SK-N-SH treated with all-trans-retinoic acid at 6 μM for 48 hours (cell line): ENCODE results near the gene TARS2.

Source experiments
- ATAC-seq: fragments of 200-7000 bp; cut with Tn5 transposase; 3 replicates; pipeline ENCODE4 v1.9.1; 2020; ENCODE audit warnings: mild to moderate bottlenecking, moderate library complexity
- ARNTL ChIP-seq: fragments of 450-650 bp; formaldehyde crosslinking; IDR thresholded peaks from 2 replicates; pipeline ENCODE4 v1.5.0; 2020; ENCODE audit warnings: low read depth, mild to moderate bottlenecking, moderate library complexity, borderline replicate concordance
- BACH2 ChIP-seq: fragments of 250-450 bp; sonication (Bioruptor Pico); IDR thresholded peaks from 2 replicates; pipeline ENCODE4 v1.9.0; 2021; ENCODE audit warnings: mild to moderate bottlenecking, borderline replicate concordance
- CSDC2 ChIP-seq: fragments of 250-450 bp; sonication (Bioruptor Pico); IDR thresholded peaks from 2 replicates; pipeline ENCODE4 v1.5.0; 2020; ENCODE audit warnings: mild to moderate bottlenecking, moderate library complexity
- ESRRG ChIP-seq: fragments of 250-450 bp; sonication (Bioruptor Pico); IDR thresholded peaks from 2 replicates; pipeline ENCODE4 v1.6.1; 2021; ENCODE audit warnings: mild to moderate bottlenecking
- GLIS3 ChIP-seq: fragments of 250-450 bp; sonication (Bioruptor Pico); IDR thresholded peaks from 2 replicates; pipeline ENCODE4 v1.5.0; 2020; ENCODE audit warnings: mild to moderate bottlenecking, moderate library complexity
- PPARA ChIP-seq: fragments of 250-450 bp; sonication (Bioruptor Pico); IDR thresholded peaks from 2 replicates; pipeline ENCODE4 v1.5.0; 2020; ENCODE audit warnings: mild to moderate bottlenecking, borderline replicate concordance
- RARB ChIP-seq: fragments of 250-450 bp; sonication (Bioruptor Pico); IDR thresholded peaks from 2 replicates; pipeline ENCODE4 v1.8.0; 2021; ENCODE audit warnings: mild to moderate bottlenecking, moderate library complexity
- SNAI2 ChIP-seq: fragments of 250-450 bp; sonication (Bioruptor Pico); IDR thresholded peaks from 2 replicates; pipeline ENCODE4 v1.5.0; 2020; ENCODE audit warnings: mild to moderate bottlenecking, moderate library complexity
- TCF4 ChIP-seq: fragments of 250-450 bp; sonication (Bioruptor Pico); IDR thresholded peaks from 2 replicates; pipeline ENCODE4 v1.8.0; 2021; ENCODE audit warnings: mild to moderate bottlenecking, moderate library complexity, borderline replicate concordance
- TOX ChIP-seq: fragments of 250-450 bp; sonication (Bioruptor Pico); IDR thresholded peaks from 2 replicates; pipeline ENCODE4 v1.8.0; 2021; ENCODE audit warnings: mild to moderate bottlenecking, moderate library complexity, borderline replicate concordance
- ZC3H10 ChIP-seq: fragments of 250-450 bp; sonication (Bioruptor Pico); IDR thresholded peaks from 2 replicates; pipeline ENCODE4 v1.5.1; 2021; ENCODE audit warnings: mild to moderate bottlenecking, moderate library complexity
- ZFP3 ChIP-seq: fragments of 250-450 bp; sonication (Bioruptor Pico); IDR thresholded peaks from 2 replicates; pipeline ENCODE4 v1.5.0; 2020; ENCODE audit warnings: mild to moderate bottlenecking, moderate library complexity
- ZFP30 ChIP-seq: fragments of 450-650 bp; formaldehyde crosslinking; IDR thresholded peaks from 2 replicates; pipeline ENCODE4 v1.5.0; 2022; ENCODE audit warnings: mild to moderate bottlenecking, moderate library complexity
- ZNF70 ChIP-seq: fragments of 450-650 bp; formaldehyde crosslinking; IDR thresholded peaks from 2 replicates; pipeline ENCODE4 v1.5.0; 2020; ENCODE audit warnings: mild to moderate bottlenecking, moderate library complexity
- ZNF8 ChIP-seq: fragments of 450-650 bp; formaldehyde crosslinking; IDR thresholded peaks from 2 replicates; pipeline ENCODE4 v1.5.0; 2020; ENCODE audit warnings: mild to moderate bottlenecking, moderate library complexity
- TF ChIP-seq, protein P1 (sequence below): fragments of 250-450 bp; sonication (Bioruptor Pico); IDR thresholded peaks from 2 replicates; pipeline ENCODE4 v1.5.1; 2021; ENCODE audit warnings: mild to moderate bottlenecking, moderate library complexity
- TF ChIP-seq, protein P2 (sequence below): fragments of 250-450 bp; sonication (Bioruptor Pico); IDR thresholded peaks from 2 replicates; pipeline ENCODE4 v1.5.0; 2020; ENCODE audit warnings: mild to moderate bottlenecking, moderate library complexity
- TF ChIP-seq, protein P3 (sequence below): fragments of 250-450 bp; sonication (Bioruptor Pico); IDR thresholded peaks from 2 replicates; pipeline ENCODE4 v1.8.0; 2020; ENCODE audit warnings: mild to moderate bottlenecking, moderate library complexity, borderline replicate concordance
- TF ChIP-seq, protein P4 (sequence below): fragments of 250-450 bp; sonication (Bioruptor Pico); IDR thresholded peaks from 2 replicates; pipeline ENCODE4 v1.8.0; 2021; ENCODE audit warnings: low read depth, mild to moderate bottlenecking, moderate library complexity, borderline replicate concordance
- TF ChIP-seq, protein P5 (sequence below): fragments of 250-450 bp; sonication (Bioruptor Pico); IDR thresholded peaks from 2 replicates; pipeline ENCODE4 v1.5.1; 2020; ENCODE audit warnings: low read depth, mild to moderate bottlenecking, moderate library complexity

TARS2 gene

DNA sequence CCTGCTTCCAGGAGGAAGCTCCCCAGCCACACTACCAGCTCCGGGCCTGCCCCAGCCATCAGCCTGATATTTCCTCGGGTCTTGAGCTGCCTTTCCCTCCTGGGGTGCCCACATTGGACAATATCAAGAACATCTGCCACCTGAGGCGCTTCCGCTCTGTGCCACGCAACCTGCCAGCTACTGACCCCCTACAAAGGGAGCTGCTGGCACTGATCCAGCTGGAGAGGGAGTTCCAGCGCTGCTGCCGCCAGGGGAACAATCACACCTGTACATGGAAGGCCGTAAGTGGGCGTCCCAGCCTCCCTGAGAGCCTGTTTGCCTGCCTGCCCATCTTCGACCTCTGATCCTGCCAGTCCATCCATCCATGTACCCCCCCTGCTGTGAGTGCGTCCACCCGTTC is 24.3 kb downstream of the TARS2 start:
- no peak for ATAC-seq

DNA sequence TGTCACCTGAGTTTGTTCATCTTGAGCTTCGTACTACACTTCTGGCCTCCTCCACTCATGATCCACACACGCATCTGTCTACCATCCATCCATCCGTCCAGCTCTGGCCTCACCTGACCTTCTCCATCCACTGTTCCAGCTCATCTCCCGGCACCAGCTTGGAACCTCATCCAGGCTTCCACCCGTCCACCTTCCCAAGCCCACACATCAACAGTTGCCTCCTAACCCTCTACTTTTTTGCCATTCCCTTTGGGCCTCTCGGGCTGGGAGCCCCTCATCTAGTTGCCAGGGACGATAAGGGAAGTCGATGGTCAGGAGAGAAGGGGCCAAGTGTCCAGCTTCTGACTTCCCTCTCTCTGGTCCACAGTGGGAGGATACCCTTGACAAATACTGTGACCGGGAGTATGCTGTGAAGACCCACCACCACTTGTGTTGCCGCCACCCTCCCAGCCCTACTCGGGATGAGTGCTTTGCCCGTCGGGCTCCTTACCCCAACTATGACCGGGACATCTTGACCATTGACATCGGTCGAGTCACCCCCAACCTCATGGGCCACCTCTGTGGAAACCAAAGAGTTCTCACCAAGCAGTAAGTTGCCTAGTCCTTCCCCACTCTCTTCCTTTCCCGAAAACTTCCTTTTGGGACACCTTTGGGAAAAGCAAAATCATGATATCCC is 24.9 kb downstream of the TARS2 start:
- ATAC-seq, result no peak
- TF ChIP-seq ZNF8 (CRISPR knock-in tag) (no peak), ZFP30 (CRISPR knock-in tag) (no peak), ZC3H10 (CRISPR knock-in tag) (no peak), ZFP3 (CRISPR knock-in tag) (no peak), CSDC2 (CRISPR knock-in tag) (no peak), GLIS3 (CRISPR knock-in tag) (no peak), RARB (no peak), TCF4 (no peak), ESRRG (CRISPR knock-in tag) (no peak), PPARA (no peak)
- TF ChIP-seq, protein P1, sequence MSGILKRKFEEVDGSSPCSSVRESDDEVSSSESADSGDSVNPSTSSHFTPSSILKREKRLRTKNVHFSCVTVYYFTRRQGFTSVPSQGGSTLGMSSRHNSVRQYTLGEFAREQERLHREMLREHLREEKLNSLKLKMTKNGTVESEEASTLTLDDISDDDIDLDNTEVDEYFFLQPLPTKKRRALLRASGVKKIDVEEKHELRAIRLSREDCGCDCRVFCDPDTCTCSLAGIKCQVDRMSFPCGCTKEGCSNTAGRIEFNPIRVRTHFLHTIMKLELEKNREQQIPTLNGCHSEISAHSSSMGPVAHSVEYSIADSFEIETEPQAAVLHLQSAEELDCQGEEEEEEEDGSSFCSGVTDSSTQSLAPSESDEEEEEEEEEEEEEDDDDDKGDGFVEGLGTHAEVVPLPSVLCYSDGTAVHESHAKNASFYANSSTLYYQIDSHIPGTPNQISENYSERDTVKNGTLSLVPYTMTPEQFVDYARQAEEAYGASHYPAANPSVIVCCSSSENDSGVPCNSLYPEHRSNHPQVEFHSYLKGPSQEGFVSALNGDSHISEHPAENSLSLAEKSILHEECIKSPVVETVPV, result no peak
- TF ChIP-seq, protein P2, sequence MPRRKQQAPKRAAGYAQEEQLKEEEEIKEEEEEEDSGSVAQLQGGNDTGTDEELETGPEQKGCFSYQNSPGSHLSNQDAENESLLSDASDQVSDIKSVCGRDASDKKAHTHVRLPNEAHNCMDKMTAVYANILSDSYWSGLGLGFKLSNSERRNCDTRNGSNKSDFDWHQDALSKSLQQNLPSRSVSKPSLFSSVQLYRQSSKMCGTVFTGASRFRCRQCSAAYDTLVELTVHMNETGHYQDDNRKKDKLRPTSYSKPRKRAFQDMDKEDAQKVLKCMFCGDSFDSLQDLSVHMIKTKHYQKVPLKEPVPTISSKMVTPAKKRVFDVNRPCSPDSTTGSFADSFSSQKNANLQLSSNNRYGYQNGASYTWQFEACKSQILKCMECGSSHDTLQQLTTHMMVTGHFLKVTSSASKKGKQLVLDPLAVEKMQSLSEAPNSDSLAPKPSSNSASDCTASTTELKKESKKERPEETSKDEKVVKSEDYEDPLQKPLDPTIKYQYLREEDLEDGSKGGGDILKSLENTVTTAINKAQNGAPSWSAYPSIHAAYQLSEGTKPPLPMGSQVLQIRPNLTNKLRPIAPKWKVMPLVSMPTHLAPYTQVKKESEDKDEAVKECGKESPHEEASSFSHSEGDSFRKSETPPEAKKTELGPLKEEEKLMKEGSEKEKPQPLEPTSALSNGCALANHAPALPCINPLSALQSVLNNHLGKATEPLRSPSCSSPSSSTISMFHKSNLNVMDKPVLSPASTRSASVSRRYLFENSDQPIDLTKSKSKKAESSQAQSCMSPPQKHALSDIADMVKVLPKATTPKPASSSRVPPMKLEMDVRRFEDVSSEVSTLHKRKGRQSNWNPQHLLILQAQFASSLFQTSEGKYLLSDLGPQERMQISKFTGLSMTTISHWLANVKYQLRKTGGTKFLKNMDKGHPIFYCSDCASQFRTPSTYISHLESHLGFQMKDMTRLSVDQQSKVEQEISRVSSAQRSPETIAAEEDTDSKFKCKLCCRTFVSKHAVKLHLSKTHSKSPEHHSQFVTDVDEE (CRISPR knock-in tag), result no peak
- TF ChIP-seq, protein P3, sequence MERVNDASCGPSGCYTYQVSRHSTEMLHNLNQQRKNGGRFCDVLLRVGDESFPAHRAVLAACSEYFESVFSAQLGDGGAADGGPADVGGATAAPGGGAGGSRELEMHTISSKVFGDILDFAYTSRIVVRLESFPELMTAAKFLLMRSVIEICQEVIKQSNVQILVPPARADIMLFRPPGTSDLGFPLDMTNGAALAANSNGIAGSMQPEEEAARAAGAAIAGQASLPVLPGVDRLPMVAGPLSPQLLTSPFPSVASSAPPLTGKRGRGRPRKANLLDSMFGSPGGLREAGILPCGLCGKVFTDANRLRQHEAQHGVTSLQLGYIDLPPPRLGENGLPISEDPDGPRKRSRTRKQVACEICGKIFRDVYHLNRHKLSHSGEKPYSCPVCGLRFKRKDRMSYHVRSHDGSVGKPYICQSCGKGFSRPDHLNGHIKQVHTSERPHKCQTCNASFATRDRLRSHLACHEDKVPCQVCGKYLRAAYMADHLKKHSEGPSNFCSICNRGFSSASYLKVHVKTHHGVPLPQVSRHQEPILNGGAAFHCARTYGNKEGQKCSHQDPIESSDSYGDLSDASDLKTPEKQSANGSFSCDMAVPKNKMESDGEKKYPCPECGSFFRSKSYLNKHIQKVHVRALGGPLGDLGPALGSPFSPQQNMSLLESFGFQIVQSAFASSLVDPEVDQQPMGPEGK, result no peak
- TF ChIP-seq, protein P4, sequence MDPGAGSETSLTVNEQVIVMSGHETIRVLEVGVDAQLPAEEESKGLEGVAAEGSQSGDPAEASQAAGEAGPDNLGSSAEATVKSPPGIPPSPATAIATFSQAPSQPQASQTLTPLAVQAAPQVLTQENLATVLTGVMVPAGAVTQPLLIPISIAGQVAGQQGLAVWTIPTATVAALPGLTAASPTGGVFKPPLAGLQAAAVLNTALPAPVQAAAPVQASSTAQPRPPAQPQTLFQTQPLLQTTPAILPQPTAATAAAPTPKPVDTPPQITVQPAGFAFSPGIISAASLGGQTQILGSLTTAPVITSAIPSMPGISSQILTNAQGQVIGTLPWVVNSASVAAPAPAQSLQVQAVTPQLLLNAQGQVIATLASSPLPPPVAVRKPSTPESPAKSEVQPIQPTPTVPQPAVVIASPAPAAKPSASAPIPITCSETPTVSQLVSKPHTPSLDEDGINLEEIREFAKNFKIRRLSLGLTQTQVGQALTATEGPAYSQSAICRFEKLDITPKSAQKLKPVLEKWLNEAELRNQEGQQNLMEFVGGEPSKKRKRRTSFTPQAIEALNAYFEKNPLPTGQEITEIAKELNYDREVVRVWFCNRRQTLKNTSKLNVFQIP (CRISPR knock-in tag), result no peak

More for the DNA sequence above, 24.3 kb downstream of the TARS2 start:
- TF ChIP-seq ARNTL (CRISPR knock-in tag) (no peak), BACH2 (no peak), ZNF70 (CRISPR knock-in tag) (no peak), TCF4 (no peak), ZFP30 (CRISPR knock-in tag) (no peak), GLIS3 (CRISPR knock-in tag) (no peak), ESRRG (CRISPR knock-in tag) (no peak), CSDC2 (CRISPR knock-in tag) (no peak), TOX (CRISPR knock-in tag) (no peak), SNAI2 (CRISPR knock-in tag) (no peak)
- TF ChIP-seq, protein P5, sequence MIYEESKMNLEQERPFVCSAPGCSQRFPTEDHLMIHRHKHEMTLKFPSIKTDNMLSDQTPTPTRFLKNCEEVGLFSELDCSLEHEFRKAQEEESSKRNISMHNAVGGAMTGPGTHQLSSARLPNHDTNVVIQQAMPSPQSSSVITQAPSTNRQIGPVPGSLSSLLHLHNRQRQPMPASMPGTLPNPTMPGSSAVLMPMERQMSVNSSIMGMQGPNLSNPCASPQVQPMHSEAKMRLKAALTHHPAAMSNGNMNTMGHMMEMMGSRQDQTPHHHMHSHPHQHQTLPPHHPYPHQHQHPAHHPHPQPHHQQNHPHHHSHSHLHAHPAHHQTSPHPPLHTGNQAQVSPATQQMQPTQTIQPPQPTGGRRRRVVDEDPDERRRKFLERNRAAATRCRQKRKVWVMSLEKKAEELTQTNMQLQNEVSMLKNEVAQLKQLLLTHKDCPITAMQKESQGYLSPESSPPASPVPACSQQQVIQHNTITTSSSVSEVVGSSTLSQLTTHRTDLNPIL (CRISPR knock-in tag), result no peak
- TF ChIP-seq, protein P2 (CRISPR knock-in tag), result no peak
- TF ChIP-seq, protein P3, result no peak
- TF ChIP-seq, protein P1, result no peak
- TF ChIP-seq, all 23 proteins: peak for 0
